ENCODE results near the gene ITM2B. TPM values are rescaled to one million over a fixed set of nuclear protein-coding genes. Genes with fewer than 3 reads are reported as not detected.

Gene ITM2B
- total and polyA plus RNA-seq, 10 of the 15 experiments (the other 5 are each of a cell fraction or from before 2014, with no cell fraction given): 2.5 to 18.1 (median 4.9) TPM

DNA sequence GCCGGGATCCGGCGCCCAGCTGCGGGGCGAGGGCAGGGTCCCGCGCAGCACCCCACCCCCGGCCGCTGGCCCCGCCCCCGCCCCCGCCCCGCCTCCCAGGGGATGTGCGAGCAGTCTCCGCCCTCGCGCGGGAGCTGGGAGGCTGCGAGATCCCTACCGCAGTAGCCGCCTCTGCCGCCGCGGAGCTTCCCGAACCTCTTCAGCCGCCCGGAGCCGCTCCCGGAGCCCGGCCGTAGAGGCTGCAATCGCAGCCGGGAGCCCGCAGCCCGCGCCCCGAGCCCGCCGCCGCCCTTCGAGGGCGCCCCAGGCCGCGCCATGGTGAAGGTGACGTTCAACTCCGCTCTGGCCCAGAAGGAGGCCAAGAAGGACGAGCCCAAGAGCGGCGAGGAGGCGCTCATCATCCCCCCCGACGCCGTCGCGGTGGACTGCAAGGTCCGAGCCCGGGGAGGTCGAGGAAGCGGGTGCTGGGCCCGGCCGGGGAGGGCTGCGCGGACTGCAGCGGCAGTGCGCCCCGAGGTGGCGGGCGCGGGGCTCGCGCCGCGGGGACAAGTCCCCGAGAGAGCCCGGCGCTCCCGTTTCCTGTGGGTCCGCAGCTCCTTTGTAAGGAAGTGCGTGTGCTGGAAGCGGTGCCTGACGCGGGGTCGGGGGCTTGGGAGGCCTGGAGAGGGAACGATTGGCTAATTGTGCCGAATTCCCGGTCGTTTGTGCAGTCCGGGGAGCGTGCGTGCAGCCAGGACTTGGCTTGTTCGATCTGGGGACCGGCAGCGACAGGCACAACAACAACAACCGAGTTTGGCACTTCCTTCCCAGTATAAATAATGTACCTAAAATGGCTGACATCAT is at the start of gene ITM2B (continued):
- peak; percentile 59 for TF ChIP-seq NR2F1 (conservative IDR thresholded peaks at IDR 0.05)
- peak; percentile 76; the same call in 1 of the 2 replicates for TF ChIP-seq RB1 (IDR thresholded peaks at IDR 0.05; ENCODE audit: borderline replicate concordance)
- peak; percentile 55; the same call in 1 of the 2 replicates for TF ChIP-seq ZNF217 (IDR thresholded peaks at IDR 0.05)

DNA sequence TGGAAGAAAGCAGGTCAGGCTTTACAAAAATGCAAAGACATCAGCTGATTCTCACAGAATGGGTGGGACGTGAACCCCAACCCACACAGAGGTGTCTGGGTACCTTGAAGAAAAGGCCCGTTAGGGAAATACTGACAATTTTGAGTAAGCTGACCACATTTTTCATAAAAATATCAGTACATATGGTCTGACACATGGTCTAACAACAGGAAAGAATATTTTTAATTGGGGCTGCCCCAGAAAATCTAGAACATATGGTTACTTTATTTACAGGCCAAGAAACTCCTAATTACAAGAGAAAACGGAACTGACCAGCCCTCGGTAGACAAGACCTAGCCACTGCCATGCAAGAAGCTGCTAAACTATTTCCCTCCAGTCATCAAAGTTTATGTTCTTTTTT is 48.7 kb upstream of the ITM2B start:
- Histone ChIP-seq H3K9me3 (replicated peaks; ENCODE audit: control insufficient read depth, insufficient read depth, low read length) (no peaks in the 10 kb centered on the region), H3K27me3 (replicated peaks in 1 of 2; ENCODE audit: control insufficient read depth in 2 of 2, insufficient read depth in 2 of 2, low read length in 1 of 2) (no peaks in the 10 kb centered on the region; a peak in 2 of 4 replicates), H2AFZ (ENCODE audit: control insufficient read depth, low read depth, low read length) (no peak overlapping the region), H3K4me2 (ENCODE audit: control insufficient read depth, insufficient read depth) (no peak overlapping the region), H3K9ac (ENCODE audit: control insufficient read depth, insufficient read depth, low read length) (no peak overlapping the region), H4K20me1 (ENCODE audit: control insufficient read depth, insufficient read depth) (no peaks in the 10 kb centered on the region), H3K79me2 (ENCODE audit: control insufficient read depth, insufficient read depth, low read length) (no peaks in the 10 kb centered on the region), H3K4me1 (ENCODE audit: control insufficient read depth, insufficient read depth, low read length) (no peaks in the 10 kb centered on the region; the same call in 1 of the 2 replicates), H3K27ac (ENCODE audit: control insufficient read depth, insufficient read depth) (no peak overlapping the region), H3K4me3 (no peak overlapping the region), H3K36me3 (ENCODE audit: control insufficient read depth in 2 of 2, insufficient read depth in 2 of 2, low read length in 1 of 2) (no peaks in the 10 kb centered on the region)
- intact Hi-C loops (cut with micrococcal nuclease; ENCODE audit: unreplicated experiment) (no loop called here), in situ Hi-C loops (cut with MboI) (no loop called here)
- WGBS (ENCODE audit: insufficient coverage, insufficient replicate concordance, low lambda C conversion rate, missing lambda C conversion rate): 1% methylated on average over 4 of the region's 4 CpGs
- ChIA-PET POLR2A (no interaction called here), SMC1A (ENCODE audit: uncharacterized antibody, unreplicated experiment) (interaction anchor here (1.4 to 2.1 kb wide), 3 partner anchors 10 to 395 kb away, joined by 3 to 7 read pairs (median 3); no protein-coding TSS in a partner anchor), RAD21 (ENCODE audit: unreplicated experiment) (interaction anchor here (0.7 kb wide), 1 partner anchor 51 kb away, joined by 3 read pairs; no protein-coding TSS in a partner anchor), CTCF (interaction anchor here (1.5 kb wide), 1 partner anchor 9 kb away, joined by 3 read pairs; no protein-coding TSS in a partner anchor)
- ATAC-seq (peak; percentile 42; the same call in 1 of the 3 replicates), FAIRE-seq (no peak), DNase-seq (ENCODE audit: low read depth, low spot score) (no peak)
- no TSS peak for BruUV-seq (replicated peaks)
- TF ChIP-seq MEF2B (IDR thresholded peaks at IDR 0.05; ENCODE audit: partially characterized antibody, poor library complexity, severe bottlenecking) (peak; percentile 69), ZNF217 (IDR thresholded peaks at IDR 0.05) (0 out of 2 replicates have a peak, but pooled peaks have one; percentile 21), BHLHE40 (IDR thresholded peaks at IDR 0.05; ENCODE audit: borderline replicate concordance in 1 of 2, low read depth in 2 of 2, low read length in 1 of 2) (0 out of 4 replicates have a peak, but pooled peaks of 1 of the 2 experiments have one; percentile 26), IRF5 (IDR thresholded peaks at IDR 0.05; ENCODE audit: borderline replicate concordance) (no peak), SPI1 (IDR thresholded peaks at IDR 0.05; ENCODE audit: borderline replicate concordance, insufficient read depth, low read depth, low read length) (peak; percentile 71; the same call in 1 of the 2 replicates), ZNF274 (IDR thresholded peaks at IDR 0.05; ENCODE audit: insufficient read depth, insufficient read length) (no peak), MTA2 (IDR thresholded peaks at IDR 0.05; ENCODE audit: low read depth) (peak; percentile 89), SKIL (IDR thresholded peaks at IDR 0.05; ENCODE audit: low read depth, poor library complexity, severe bottlenecking) (peak; percentile 65), IKZF2 (IDR thresholded peaks at IDR 0.05) (peak; percentile 40 to 45; a peak in 3 of 4 replicates)
- TF ChIP-seq, protein P1, sequence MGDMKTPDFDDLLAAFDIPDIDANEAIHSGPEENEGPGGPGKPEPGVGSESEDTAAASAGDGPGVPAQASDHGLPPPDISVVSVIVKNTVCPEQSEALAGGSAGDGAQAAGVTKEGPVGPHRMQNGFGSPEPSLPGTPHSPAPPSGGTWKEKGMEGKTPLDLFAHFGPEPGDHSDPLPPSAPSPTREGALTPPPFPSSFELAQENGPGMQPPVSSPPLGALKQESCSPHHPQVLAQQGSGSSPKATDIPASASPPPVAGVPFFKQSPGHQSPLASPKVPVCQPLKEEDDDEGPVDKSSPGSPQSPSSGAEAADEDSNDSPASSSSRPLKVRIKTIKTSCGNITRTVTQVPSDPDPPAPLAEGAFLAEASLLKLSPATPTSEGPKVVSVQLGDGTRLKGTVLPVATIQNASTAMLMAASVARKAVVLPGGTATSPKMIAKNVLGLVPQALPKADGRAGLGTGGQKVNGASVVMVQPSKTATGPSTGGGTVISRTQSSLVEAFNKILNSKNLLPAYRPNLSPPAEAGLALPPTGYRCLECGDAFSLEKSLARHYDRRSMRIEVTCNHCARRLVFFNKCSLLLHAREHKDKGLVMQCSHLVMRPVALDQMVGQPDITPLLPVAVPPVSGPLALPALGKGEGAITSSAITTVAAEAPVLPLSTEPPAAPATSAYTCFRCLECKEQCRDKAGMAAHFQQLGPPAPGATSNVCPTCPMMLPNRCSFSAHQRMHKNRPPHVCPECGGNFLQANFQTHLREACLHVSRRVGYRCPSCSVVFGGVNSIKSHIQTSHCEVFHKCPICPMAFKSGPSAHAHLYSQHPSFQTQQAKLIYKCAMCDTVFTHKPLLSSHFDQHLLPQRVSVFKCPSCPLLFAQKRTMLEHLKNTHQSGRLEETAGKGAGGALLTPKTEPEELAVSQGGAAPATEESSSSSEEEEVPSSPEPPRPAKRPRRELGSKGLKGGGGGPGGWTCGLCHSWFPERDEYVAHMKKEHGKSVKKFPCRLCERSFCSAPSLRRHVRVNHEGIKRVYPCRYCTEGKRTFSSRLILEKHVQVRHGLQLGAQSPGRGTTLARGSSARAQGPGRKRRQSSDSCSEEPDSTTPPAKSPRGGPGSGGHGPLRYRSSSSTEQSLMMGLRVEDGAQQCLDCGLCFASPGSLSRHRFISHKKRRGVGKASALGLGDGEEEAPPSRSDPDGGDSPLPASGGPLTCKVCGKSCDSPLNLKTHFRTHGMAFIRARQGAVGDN (IDR thresholded peaks at IDR 0.05): no peak

Measured in GM12878 (cell line).